Measurements from ENCODE around the gene TMOD4. TPM values are rescaled to one million over a fixed set of nuclear protein-coding genes. Genes with fewer than 3 reads are reported as not detected.
A peak's percentile ranks its signal among the peaks of the same experiment; 100 is the strongest.
"Not testable (repeated sequence)": the region's sequence is repeated elsewhere in the genome, so short reads cannot be mapped to it uniquely, and the experiment has no call there.

Gene TMOD4
- total and polyA plus RNA-seq, 2 experiments from 2014 or later = 0.44 TPM; not detected in 1

DNA sequence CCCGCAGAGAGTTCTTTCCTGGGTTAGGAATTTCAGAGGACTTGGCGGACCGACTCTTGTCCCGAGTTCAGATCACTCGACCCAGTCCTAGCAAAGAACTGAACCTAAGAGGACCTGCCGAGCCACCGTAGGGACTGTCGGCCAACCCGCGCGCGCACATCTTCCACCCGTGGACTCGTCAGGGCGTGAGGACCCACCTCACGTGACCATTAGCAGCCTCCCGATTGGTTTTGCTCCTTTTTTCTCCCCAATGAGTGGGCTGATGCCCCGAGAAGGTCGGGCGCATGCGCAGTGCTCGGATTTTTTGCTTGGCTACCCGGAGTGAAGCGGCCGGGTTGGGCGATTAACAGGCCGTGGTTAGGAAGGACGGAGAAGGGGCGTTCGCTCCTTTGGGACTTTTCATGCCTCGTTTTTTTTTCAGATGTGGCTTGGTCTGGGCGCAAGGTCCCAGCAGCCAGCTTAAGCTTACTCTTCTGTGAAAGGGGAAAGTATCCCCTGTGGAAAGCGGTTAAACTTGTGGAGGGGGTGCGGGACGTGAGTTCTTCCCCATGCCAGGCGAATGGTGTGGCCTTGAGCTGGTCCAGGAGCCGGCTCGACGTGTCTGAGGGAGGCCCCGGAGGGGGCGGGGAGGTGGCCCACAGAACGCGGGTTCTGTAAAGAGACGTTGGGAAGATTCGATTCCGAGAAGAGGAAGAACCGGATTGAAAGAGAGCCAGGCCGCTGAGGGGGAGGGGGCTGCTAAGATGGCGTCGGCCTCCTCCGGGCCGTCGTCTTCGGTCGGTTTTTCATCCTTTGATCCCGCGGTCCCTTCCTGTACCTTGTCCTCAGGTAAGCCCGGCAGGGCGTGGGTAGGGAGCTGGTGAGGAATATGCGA, 22.7 kb upstream of the TMOD4 start, which contains the start of gene PIP5K1A:
Gene PIP5K1A, plus strand, starts transcription at position 299 of the 874 bp plus-strand sequence. Its CDS starts 445 bp downstream, at position 744.
- peaks cover 13% of the 10 kb centered on the region for H3K4me1 ChIP-seq (ENCODE audit: insufficient read depth)

DNA sequence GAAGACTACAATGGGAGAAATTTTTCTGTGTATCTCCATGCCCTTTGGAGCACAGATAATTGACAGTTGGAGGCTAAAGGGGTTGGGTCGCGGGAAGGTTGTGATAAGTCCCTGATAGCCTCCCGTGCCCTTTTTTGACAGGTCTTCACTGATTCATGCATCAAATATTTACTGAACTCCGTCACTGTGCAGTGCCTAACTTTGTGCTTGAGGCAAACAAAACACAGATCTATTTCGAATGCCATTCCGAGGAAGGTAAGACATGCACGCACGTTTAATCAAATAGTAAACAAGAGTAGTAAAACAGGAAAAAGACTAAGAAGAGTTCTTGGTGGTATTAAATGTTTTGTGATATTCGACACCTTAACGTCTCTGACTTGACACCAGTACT, 22.1 kb upstream of the TMOD4 start:
- H3K36me3 ChIP-seq (replicated peaks; ENCODE audit: insufficient read depth, low read depth) = no peaks in the 10 kb centered on the region
- no peaks in the 10 kb centered on the region for H3K27me3 ChIP-seq
- DNase-seq (ENCODE audit: low spot score) = peak; percentile 58
- H3K4me2 ChIP-seq = peak overlapping the region; percentile 73
- H3K9me3 ChIP-seq (ENCODE audit: low read depth) = no peaks in the 10 kb centered on the region
- peaks cover 13% of the 10 kb centered on the region for H3K4me1 ChIP-seq (ENCODE audit: insufficient read depth)
- 8% methylated on average over 10 of the region's 10 CpGs for WGBS (ENCODE audit: low lambda C conversion rate, missing lambda C conversion rate)
- peak overlapping the region; percentile 97 for H3K27ac ChIP-seq
- H3K4me3 ChIP-seq = peak overlapping the region; percentile 27
- peaks cover 31% of the 10 kb centered on the region for H4K20me1 ChIP-seq (ENCODE audit: insufficient read depth, poor library complexity, severe bottlenecking)
- H3K79me2 ChIP-seq = peaks cover 40% of the 10 kb centered on the region
- no peaks in the 10 kb centered on the region for H3K9me2 ChIP-seq (replicated peaks; ENCODE audit: insufficient read depth)
- H2AFZ ChIP-seq = peak overlapping the region; percentile 51
- TF ChIP-seq CTCF (IDR thresholded peaks at IDR 0.05; ENCODE audit: poor library complexity) = no peak
- no peak for TF ChIP-seq EZH2phosphoT487 (IDR thresholded peaks at IDR 0.05; ENCODE audit: low read depth, severe bottlenecking, unreplicated experiment)
- no peak for TF ChIP-seq EZH2 (IDR thresholded peaks at IDR 0.05; ENCODE audit: borderline replicate concordance)

More for the DNA sequence above, 22.7 kb upstream of the TMOD4 start, which contains the start of gene PIP5K1A:
- Histone ChIP-seq H3K79me2 (peaks cover 47% of the 10 kb centered on the region), H3K27me3 (no peaks in the 10 kb centered on the region), H3K9me3 (ENCODE audit: low read depth) (no peaks in the 10 kb centered on the region), H3K4me2 (peak within 1 kb of the TSS; percentile 87), H3K27ac (peak within 1 kb of the TSS; percentile 97), H3K4me3 (peak within 1 kb of the TSS; percentile 85), H3K9me2 (replicated peaks; ENCODE audit: insufficient read depth) (no peaks in the 10 kb centered on the region), H2AFZ (peak within 1 kb of the TSS; percentile 51), H3K36me3 (replicated peaks; ENCODE audit: insufficient read depth, low read depth) (no peaks in the 10 kb centered on the region), H4K20me1 (ENCODE audit: insufficient read depth, poor library complexity, severe bottlenecking) (peaks cover 36% of the 10 kb centered on the region)
- DNase-seq (ENCODE audit: low spot score) = peak; percentile 99
- TF ChIP-seq EZH2 (IDR thresholded peaks at IDR 0.05; ENCODE audit: borderline replicate concordance) = no peak
- TF ChIP-seq CTCF (IDR thresholded peaks at IDR 0.05; ENCODE audit: poor library complexity) = no peak
- TF ChIP-seq EZH2phosphoT487 (IDR thresholded peaks at IDR 0.05; ENCODE audit: low read depth, severe bottlenecking, unreplicated experiment) = no peak
- 1% methylated on average over 59 of the region's 60 CpGs for WGBS (ENCODE audit: low lambda C conversion rate, missing lambda C conversion rate)

DNA sequence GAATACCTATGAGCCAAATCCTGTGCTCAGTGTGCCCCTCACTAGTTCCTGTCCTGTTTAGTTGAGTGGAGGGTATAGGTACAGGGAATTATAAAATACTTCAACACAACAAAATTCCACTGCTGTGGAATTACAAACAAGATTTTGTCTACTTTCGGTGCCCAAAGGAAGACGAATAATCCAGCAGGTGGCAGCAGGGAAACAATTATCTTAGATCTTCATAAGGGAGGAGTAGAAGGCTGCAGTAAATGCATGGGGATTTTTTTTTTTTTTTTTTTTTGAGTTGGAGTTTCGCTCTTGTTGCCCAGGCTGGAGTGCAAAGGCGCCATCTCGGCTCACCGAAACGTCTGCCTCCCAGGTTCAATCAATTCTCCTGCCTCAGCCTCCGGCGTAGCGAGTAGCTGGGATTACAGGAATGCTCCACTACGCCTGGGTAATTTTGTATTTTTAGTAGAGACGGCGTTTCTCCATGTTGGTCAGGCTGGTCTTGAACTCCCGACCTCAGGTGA, 20.6 kb upstream of the TMOD4 start:
- Histone ChIP-seq H3K4me1 (ENCODE audit: insufficient read depth) (peaks cover 11% of the 10 kb centered on the region), H3K4me3 (no peak overlapping the region), H4K20me1 (ENCODE audit: insufficient read depth, poor library complexity, severe bottlenecking) (peaks cover 18% of the 10 kb centered on the region), H2AFZ (no peak overlapping the region), H3K27me3 (no peaks in the 10 kb centered on the region), H3K9me3 (ENCODE audit: low read depth) (no peaks in the 10 kb centered on the region), H3K79me2 (peaks cover 25% of the 10 kb centered on the region), H3K9me2 (replicated peaks; ENCODE audit: insufficient read depth) (no peaks in the 10 kb centered on the region), H3K4me2 (peak overlapping the region; percentile 24), H3K36me3 (replicated peaks; ENCODE audit: insufficient read depth, low read depth) (no peaks in the 10 kb centered on the region), H3K27ac (peak overlapping the region; percentile 45)
- TF ChIP-seq EZH2 (IDR thresholded peaks at IDR 0.05; ENCODE audit: borderline replicate concordance) = no peak
- TF ChIP-seq EZH2phosphoT487 (IDR thresholded peaks at IDR 0.05; ENCODE audit: low read depth, severe bottlenecking, unreplicated experiment) = no peak
- TF ChIP-seq CTCF (IDR thresholded peaks at IDR 0.05; ENCODE audit: poor library complexity) = peak; percentile 68
- peak; percentile 86 for DNase-seq (ENCODE audit: low spot score)
- WGBS (ENCODE audit: low lambda C conversion rate, missing lambda C conversion rate) = 56% methylated on average over 13 of the region's 14 CpGs

DNA sequence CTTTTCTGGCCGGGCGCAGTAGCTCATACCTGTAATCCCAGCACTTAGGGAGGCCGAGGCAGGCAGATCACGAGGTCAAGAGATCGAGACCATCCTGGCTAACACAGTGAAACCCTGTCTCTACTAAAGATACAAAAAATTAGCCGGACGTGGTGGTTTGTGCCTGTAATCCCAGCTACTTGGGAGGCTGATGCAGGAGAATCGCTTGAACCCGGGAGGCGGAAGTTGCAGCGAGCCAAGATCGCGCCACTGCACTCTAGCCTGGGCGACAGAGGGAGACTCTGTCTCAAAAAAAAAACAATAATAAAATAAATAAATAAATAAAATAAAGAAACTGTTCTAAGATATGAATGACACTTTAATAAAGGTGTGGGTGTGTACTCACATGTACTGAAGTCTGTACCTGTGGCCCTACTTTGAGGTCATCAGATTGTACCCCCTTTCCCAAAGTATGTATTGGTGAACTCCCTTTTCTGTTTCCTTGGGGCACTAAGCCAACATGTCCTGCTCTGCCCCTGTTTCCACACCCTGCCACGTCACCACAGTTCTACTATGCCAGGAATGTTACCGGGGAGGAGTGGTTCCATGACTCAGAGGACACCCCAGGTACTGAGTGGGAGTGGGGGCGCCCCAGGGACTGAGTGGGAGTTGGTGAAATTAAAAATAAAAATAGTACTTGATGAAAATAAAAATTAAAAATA, 19.3 kb upstream of the TMOD4 start:
- WGBS (ENCODE audit: low lambda C conversion rate, missing lambda C conversion rate) = 85% methylated on average over 17 of the region's 17 CpGs
- H2AFZ ChIP-seq; H3K9me2 ChIP-seq (replicated peaks; ENCODE audit: insufficient read depth); H3K9me3 ChIP-seq (ENCODE audit: low read depth); H3K36me3 ChIP-seq (replicated peaks; ENCODE audit: insufficient read depth, low read depth); H3K27me3 ChIP-seq; H3K4me1 ChIP-seq (ENCODE audit: insufficient read depth); H3K4me3 ChIP-seq; H4K20me1 ChIP-seq (ENCODE audit: insufficient read depth, poor library complexity, severe bottlenecking): not testable (repeated sequence)
- peak; percentile 70 for DNase-seq (ENCODE audit: low spot score)
- H3K79me2 ChIP-seq = peaks cover 12% of the 10 kb centered on the region
- peak overlapping the region; percentile 10 for H3K4me2 ChIP-seq
- peak overlapping the region; percentile 39 for H3K27ac ChIP-seq
